H1 (cell line): Measurements from ENCODE around the gene LIMA1. TPM values are rescaled to one million over a fixed set of nuclear protein-coding genes. Genes with fewer than 3 reads are reported as not detected.
"Not testable (repeated sequence)": the region's sequence is repeated elsewhere in the genome, so short reads cannot be mapped to it uniquely, and the experiment has no call there.

Source experiments
- CTCF ChIA-PET: fragments of 300-600 bp; sonication (Branson Sonifier 250); formaldehyde crosslinking; loops from one replicate; lab custom pipeline; 2021; ENCODE audit not compliant: partially characterized antibody; lab: Charles Lee
- POLR2A ChIA-PET: fragments of 300-600 bp; sonication (Branson Sonifier 250); formaldehyde crosslinking; loops from one replicate; lab custom pipeline; 2021; ENCODE audit warnings: inconsistent platforms; ENCODE audit not compliant: partially characterized antibody; lab: Charles Lee
- DNase-seq, 2 experiments: peaks; one replicate each; pipeline versions ENCODE4 v3.0.0 to v3.0.0-alpha.2; 2010 to 2022; ENCODE audit warnings: low spot score in 2 of 2, low read depth in 1 of 2, mixed read lengths in 1 of 2
- FAIRE-seq: peaks from 2 replicates; lab custom pipeline; 2011; peaks lifted over from hg19 to GRCh38; lab: Jason Lieb, UNC
- H2AFZ ChIP-seq: 2 replicates; pipeline ENCODE4 v1.8.1; 2012; ENCODE audit warnings: low read length, inconsistent platforms
- H2AK5ac ChIP-seq: 2 replicates; pipeline ENCODE4 v1.6.1; 2013; ENCODE audit warnings: low read depth, low read length
- H2BK120ac ChIP-seq: replicated peaks from 2 replicates; pipeline ENCODE3; 2013; ENCODE audit warnings: low read depth, low read length, inconsistent platforms
- H2BK12ac ChIP-seq: 2 replicates; pipeline ENCODE4 v1.6.1; 2013; ENCODE audit warnings: low read depth, low read length
- H2BK15ac ChIP-seq: 2 replicates; pipeline ENCODE4 v1.6.1; 2013; ENCODE audit warnings: low read length
- H2BK20ac ChIP-seq: 2 replicates; pipeline ENCODE4 v1.6.1; 2013; ENCODE audit warnings: low read length
- H2BK5ac ChIP-seq: 2 replicates; pipeline ENCODE4 v1.6.1; 2013; ENCODE audit warnings: low read depth, low read length
- H3K14ac ChIP-seq: 2 replicates; pipeline ENCODE4 v1.6.1; 2013; ENCODE audit warnings: inconsistent platforms; ENCODE audit not compliant: insufficient read length
- H3K18ac ChIP-seq: 2 replicates; pipeline ENCODE4 v1.6.1; 2013; ENCODE audit warnings: low read length; ENCODE audit errors: extremely low read depth
- H3K23ac ChIP-seq: 2 replicates; pipeline ENCODE4 v1.6.1; 2013; ENCODE audit warnings: inconsistent platforms; ENCODE audit not compliant: insufficient read length
- H3K23me2 ChIP-seq: 2 replicates; pipeline ENCODE4 v1.6.1; 2013; ENCODE audit warnings: low read depth, low read length
- H3K27ac ChIP-seq: 2 replicates; pipeline ENCODE4 v1.6.1; 2011; ENCODE audit warnings: low read depth, low read length, inconsistent platforms
- H3K27me3 ChIP-seq, 4 experiments: replicated peaks in 1 of 4; 1 replicate in 1 of 4; 2 replicates in 3 of 4; pipeline versions ENCODE4 v1.6.1 to v1.8.1; 2011 to 2013; ENCODE audit warnings: low read length in 3 of 4, mild to moderate bottlenecking in 3 of 4, inconsistent platforms in 2 of 4, mixed read lengths in 2 of 4, moderate library complexity in 1 of 4; ENCODE audit not compliant: control insufficient read depth in 3 of 4, insufficient read depth in 3 of 4; ENCODE audit errors: extremely low read depth in 1 of 4
- H3K36me3 ChIP-seq, 4 experiments: 2 replicates each; pipeline versions ENCODE4 v1.6.1 to v1.8.1; 2011 to 2013; ENCODE audit warnings: mild to moderate bottlenecking in 4 of 4, low read length in 3 of 4, moderate library complexity in 2 of 4, control low read depth in 1 of 4, inconsistent platforms in 1 of 4; ENCODE audit not compliant: insufficient read depth in 4 of 4, control insufficient read depth in 2 of 4
- H3K4ac ChIP-seq: replicated peaks from 2 replicates; pipeline ENCODE3; 2013; ENCODE audit warnings: low read length, low read depth, mixed read lengths, inconsistent platforms; ENCODE audit not compliant: insufficient read length
- H3K4me1 ChIP-seq, 4 experiments: replicated peaks in 1 of 4; 1 replicate in 1 of 4; 2 replicates in 3 of 4; pipeline versions ENCODE4 v1.6.1 to v1.8.1; 2011 to 2013; ENCODE audit warnings: low read length in 3 of 4, inconsistent platforms in 2 of 4, mixed read lengths in 1 of 4; ENCODE audit not compliant: insufficient read depth in 4 of 4, control insufficient read depth in 3 of 4
- H3K4me2 ChIP-seq, 2 experiments: 2 replicates each; pipeline versions ENCODE4 v1.6.1 to v1.8.1; 2011 to 2013; ENCODE audit warnings: low read depth in 2 of 2, low read length in 2 of 2, control low read depth in 1 of 2, inconsistent platforms in 1 of 2, mild to moderate bottlenecking in 1 of 2; ENCODE audit not compliant: insufficient read depth in 1 of 2
- H3K4me3 ChIP-seq, 4 experiments: fragments of 200-600, 300-600 bp in 1 of 4; sonication (generic), shearing (Covaris generic), sonication (Bioruptor Twin) in 1 of 4; 2 replicates each; pipeline versions ENCODE4 v1.5.1 to v1.8.1; 2011 to 2016; ENCODE audit warnings: low read length in 4 of 4, low read depth in 3 of 4, control low read depth in 2 of 4, inconsistent platforms in 2 of 4, mild to moderate bottlenecking in 2 of 4, mixed read lengths in 1 of 4, moderate library complexity in 1 of 4; ENCODE audit not compliant: insufficient read depth in 2 of 4; ENCODE audit errors: extremely low read depth in 1 of 4
- H3K56ac ChIP-seq: replicated peaks from 2 replicates; pipeline ENCODE3; 2013; ENCODE audit warnings: low read depth, mild to moderate bottlenecking, mixed read lengths, low read length, inconsistent platforms; ENCODE audit not compliant: insufficient read length
- H3K79me1 ChIP-seq: 2 replicates; pipeline ENCODE4 v1.6.1; 2013; ENCODE audit warnings: low read depth, low read length, control low read depth
- H3K79me2 ChIP-seq, 2 experiments: 2 replicates each; pipeline versions ENCODE4 v1.6.1 to v1.8.1; 2012 to 2013; ENCODE audit warnings: low read length in 2 of 2, mild to moderate bottlenecking in 2 of 2, inconsistent platforms in 1 of 2; ENCODE audit not compliant: insufficient read depth in 2 of 2, control insufficient read depth in 1 of 2
- H3K9ac ChIP-seq, 4 experiments: replicated peaks in 1 of 4; 1 replicate in 1 of 4; 2 replicates in 3 of 4; pipeline versions ENCODE4 v1.6.1 to v1.8.1; 2011 to 2013; ENCODE audit warnings: low read depth in 3 of 4, low read length in 3 of 4, control low read depth in 2 of 4, mild to moderate bottlenecking in 2 of 4, moderate library complexity in 2 of 4, inconsistent platforms in 1 of 4; ENCODE audit errors: extremely low read depth in 1 of 4
- H3K9me3 ChIP-seq, 2 experiments: 2 replicates each; pipeline versions ENCODE4 v1.6.1 to v1.8.1; 2012 to 2013; ENCODE audit warnings: mild to moderate bottlenecking in 2 of 2, moderate library complexity in 2 of 2, control low read depth in 1 of 2, inconsistent platforms in 1 of 2, low read depth in 1 of 2, low read length in 1 of 2, mixed read lengths in 1 of 2; ENCODE audit not compliant: insufficient read depth in 2 of 2
- H4K20me1 ChIP-seq, 2 experiments: replicated peaks in 1 of 2; 2 replicates each; pipeline versions ENCODE3 to v1.8.1; 2011 to 2013; ENCODE audit warnings: inconsistent platforms in 2 of 2, low read length in 2 of 2, mild to moderate bottlenecking in 1 of 2; ENCODE audit not compliant: insufficient read depth in 2 of 2, control insufficient read depth in 1 of 2
- H4K5ac ChIP-seq: 2 replicates; pipeline ENCODE4 v1.6.1; 2013; ENCODE audit warnings: low read length, low read depth, mixed read lengths, inconsistent platforms; ENCODE audit not compliant: insufficient read length
- H4K8ac ChIP-seq: 2 replicates; pipeline ENCODE4 v1.8.0; 2013; ENCODE audit warnings: mild to moderate bottlenecking, moderate library complexity, low read length, inconsistent platforms; ENCODE audit not compliant: insufficient read depth; ENCODE audit errors: extremely low read depth
- H4K91ac ChIP-seq: replicated peaks from 2 replicates; pipeline ENCODE3; 2013; ENCODE audit warnings: low read length, mixed read lengths, inconsistent platforms; ENCODE audit not compliant: insufficient read length
- WGBS, 2 experiments: shearing (Covaris generic) in 1 of 2; methylation state at CpG; one replicate each; pipeline versions ENCODE4 v1.1.6 to v1.1.7; 2013 to 2015; ENCODE audit warnings: low lambda C conversion rate in 2 of 2, mixed read lengths in 2 of 2, inconsistent platforms in 1 of 2, low coverage in 1 of 2, missing lambda C conversion rate in 1 of 2; ENCODE audit not compliant: insufficient replicate concordance in 2 of 2, insufficient coverage in 1 of 2, insufficient read length in 1 of 2; ENCODE audit errors: extremely low coverage in 1 of 2, missing lambda C conversion rate in 1 of 2; 5-methylcytosine and 5-hydroxymethylcytosine counted together
- polyA plus RNA-seq, 7 experiments: library from polyadenylated mRNA; depleted of rRNA in 3 of 7; stranded (reverse) in 5 of 7; unstranded in 2 of 7; fragments of >200 nt in 5 of 7; fragments of 200-250 nt in 2 of 7; gene quantifications; 1 replicate in 5 of 7; 2 replicates in 1 of 7; 4 replicates in 1 of 7; pipeline versions ENCODE4 v1.2.1 to v1.2.3, GENCODE V29; 2011 to 2013; ENCODE audit warnings: missing spikeins in 2 of 7, mixed read lengths in 2 of 7
- total RNA-seq: library from RNA; stranded (reverse); fragmentation: NEBNext Ultra II Directional; extraction: Animal tissue kit (Norgen Biotek cat#: 25700); gene quantifications from 2 replicates; pipeline ENCODE4 v1.2.1, GENCODE V29; 2021

The LIMA1 gene
- total and polyA plus RNA-seq, 2 of the 8 experiments (the other 6 are each of a cell fraction or from before 2014, with no cell fraction given): 12.7 to 47.6 TPM

DNA sequence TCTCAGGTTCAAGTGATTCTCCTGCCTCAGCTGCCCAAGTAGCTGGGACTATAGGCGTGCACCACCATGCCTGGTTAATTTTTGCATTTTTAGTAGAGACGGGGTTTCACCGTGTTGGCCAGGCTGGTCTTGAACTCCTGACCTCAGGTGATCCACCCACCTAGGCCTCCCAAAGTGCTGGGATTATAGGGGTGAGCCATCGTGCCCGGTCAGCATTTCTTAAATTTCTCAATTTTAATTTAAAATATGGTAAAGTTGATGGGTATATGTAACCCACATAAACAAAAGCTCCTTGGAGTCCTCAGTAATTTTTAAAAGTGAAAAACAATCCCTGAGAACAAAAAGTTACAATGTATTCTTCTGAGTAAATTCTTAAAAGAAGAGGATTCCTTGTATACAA lies 128.4 kb downstream of the LIMA1 start:
- H2BK5ac ChIP-seq, H2BK120ac ChIP-seq, H3K79me1 ChIP-seq, FAIRE-seq, H3K4ac ChIP-seq, H4K91ac ChIP-seq, H3K14ac ChIP-seq, H3K18ac ChIP-seq, H3K56ac ChIP-seq, H3K27ac ChIP-seq, H2BK15ac ChIP-seq, H3K36me3 ChIP-seq, H3K9me3 ChIP-seq, H3K9ac ChIP-seq, H3K4me2 ChIP-seq, H2AFZ ChIP-seq, H4K5ac ChIP-seq, H4K8ac ChIP-seq, H2AK5ac ChIP-seq, H2BK12ac ChIP-seq, H3K23ac ChIP-seq, H2BK20ac ChIP-seq, H3K4me1 ChIP-seq, H3K27me3 ChIP-seq, H3K23me2 ChIP-seq, H3K4me3 ChIP-seq, H4K20me1 ChIP-seq, DNase-seq: not testable (repeated sequence)
- POLR2A ChIA-PET: interaction anchor here (0.5 to 3.3 kb wide), 3 partner anchors 11 to 1775 kb away, joined by 3 to 20 read pairs (median 3); partner anchors contain the start of gene CERS5
- 94% methylated on average over 5 of the region's 5 CpGs; no CpG with 5 or more reads in 1 of the 2 experiments for WGBS, 2 experiments
- CTCF ChIA-PET: interaction anchor here (1.4 to 2.6 kb wide), 4 partner anchors 15 to 53 kb away, joined by 4 to 6 read pairs (median 5); no protein-coding TSS in a partner anchor
- peaks cover 0 to 63% of the 10 kb centered on the region in 2 experiments; a peak in 3 of 4 replicates for H3K79me2 ChIP-seq
